Sigmoid colon (tissue), 4 donors: ENCODE data around the gene LMO7.

Experiments used
- POLR2A ChIP-seq, 2 donors: fragments of 450-650 bp; IDR thresholded peaks; one replicate each; pipeline ENCODE4 v1.6.1; 2016; ENCODE audit warnings: antibody characterized with exemption in 2 of 2, mild to moderate bottlenecking in 2 of 2, moderate library complexity in 2 of 2
- POLR2AphosphoS5 ChIP-seq, 4 donors: sonication (generic); formaldehyde crosslinking; IDR thresholded peaks; one replicate each; pipeline ENCODE4 v1.6.1; 2017; ENCODE audit warnings: antibody characterized with exemption in 4 of 4
- TF ChIP-seq, protein P1 (sequence below), 4 experiments: fragments of 450-650 bp in 3 of 4; fragments of 200-600 bp in 1 of 4; IDR thresholded peaks; one replicate each; pipeline ENCODE4 v1.5.1; 2016 to 2019; ENCODE audit warnings: antibody characterized with exemption in 4 of 4, mild to moderate bottlenecking in 3 of 4, moderate library complexity in 2 of 4

DNA sequence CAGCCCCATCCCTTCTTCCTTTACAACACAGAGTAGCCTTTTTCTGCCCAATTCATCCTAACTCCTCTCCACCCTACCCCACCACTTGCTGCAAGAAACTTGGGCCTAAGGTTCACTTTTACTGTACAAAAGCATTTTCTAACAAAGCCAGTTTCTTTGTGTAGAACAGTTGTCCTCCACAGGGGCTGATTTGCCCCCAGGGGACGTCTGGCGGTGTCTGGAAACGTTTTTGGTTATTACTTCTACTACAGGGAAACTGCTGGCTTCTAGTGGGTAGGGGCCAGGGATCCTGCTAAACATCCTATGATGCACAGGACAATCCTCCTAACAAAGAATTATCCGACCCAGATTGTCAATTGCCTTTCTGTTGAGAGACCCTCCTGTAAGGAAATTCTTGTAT is 7.3 kb upstream of the LMO7 start:
- TF ChIP-seq, protein P1, sequence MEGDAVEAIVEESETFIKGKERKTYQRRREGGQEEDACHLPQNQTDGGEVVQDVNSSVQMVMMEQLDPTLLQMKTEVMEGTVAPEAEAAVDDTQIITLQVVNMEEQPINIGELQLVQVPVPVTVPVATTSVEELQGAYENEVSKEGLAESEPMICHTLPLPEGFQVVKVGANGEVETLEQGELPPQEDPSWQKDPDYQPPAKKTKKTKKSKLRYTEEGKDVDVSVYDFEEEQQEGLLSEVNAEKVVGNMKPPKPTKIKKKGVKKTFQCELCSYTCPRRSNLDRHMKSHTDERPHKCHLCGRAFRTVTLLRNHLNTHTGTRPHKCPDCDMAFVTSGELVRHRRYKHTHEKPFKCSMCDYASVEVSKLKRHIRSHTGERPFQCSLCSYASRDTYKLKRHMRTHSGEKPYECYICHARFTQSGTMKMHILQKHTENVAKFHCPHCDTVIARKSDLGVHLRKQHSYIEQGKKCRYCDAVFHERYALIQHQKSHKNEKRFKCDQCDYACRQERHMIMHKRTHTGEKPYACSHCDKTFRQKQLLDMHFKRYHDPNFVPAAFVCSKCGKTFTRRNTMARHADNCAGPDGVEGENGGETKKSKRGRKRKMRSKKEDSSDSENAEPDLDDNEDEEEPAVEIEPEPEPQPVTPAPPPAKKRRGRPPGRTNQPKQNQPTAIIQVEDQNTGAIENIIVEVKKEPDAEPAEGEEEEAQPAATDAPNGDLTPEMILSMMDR (IDR thresholded peaks at IDR 0.05), result no peak
- TF ChIP-seq POLR2A (IDR thresholded peaks at IDR 0.05) (no peak), POLR2AphosphoS5 (IDR thresholded peaks at IDR 0.05) (no peak)
